ENCODE data around the gene BMS1. TPM values are rescaled to one million over a fixed set of nuclear protein-coding genes. Genes with fewer than 3 reads are reported as not detected.
"Not testable (repeated sequence)": the region's sequence is repeated elsewhere in the genome, so short reads cannot be mapped to it uniquely, and the experiment has no call there.

BMS1 gene
- total RNA-seq, 2 donors from 2014 or later: 10.2 to 18.2 TPM

GRCh38 chr10:42850931-42851330 lies 68.3 kb downstream of the BMS1 start:
- H3K9me3 ChIP-seq: no peaks in the 10 kb centered on the region
- intact Hi-C loops (cut with DNase I): no loop called here
- TF ChIP-seq POLR2A (IDR thresholded peaks at IDR 0.05) (no peak), POLR2AphosphoS5 (IDR thresholded peaks at IDR 0.05) (no peak)
- TF ChIP-seq, protein P1, sequence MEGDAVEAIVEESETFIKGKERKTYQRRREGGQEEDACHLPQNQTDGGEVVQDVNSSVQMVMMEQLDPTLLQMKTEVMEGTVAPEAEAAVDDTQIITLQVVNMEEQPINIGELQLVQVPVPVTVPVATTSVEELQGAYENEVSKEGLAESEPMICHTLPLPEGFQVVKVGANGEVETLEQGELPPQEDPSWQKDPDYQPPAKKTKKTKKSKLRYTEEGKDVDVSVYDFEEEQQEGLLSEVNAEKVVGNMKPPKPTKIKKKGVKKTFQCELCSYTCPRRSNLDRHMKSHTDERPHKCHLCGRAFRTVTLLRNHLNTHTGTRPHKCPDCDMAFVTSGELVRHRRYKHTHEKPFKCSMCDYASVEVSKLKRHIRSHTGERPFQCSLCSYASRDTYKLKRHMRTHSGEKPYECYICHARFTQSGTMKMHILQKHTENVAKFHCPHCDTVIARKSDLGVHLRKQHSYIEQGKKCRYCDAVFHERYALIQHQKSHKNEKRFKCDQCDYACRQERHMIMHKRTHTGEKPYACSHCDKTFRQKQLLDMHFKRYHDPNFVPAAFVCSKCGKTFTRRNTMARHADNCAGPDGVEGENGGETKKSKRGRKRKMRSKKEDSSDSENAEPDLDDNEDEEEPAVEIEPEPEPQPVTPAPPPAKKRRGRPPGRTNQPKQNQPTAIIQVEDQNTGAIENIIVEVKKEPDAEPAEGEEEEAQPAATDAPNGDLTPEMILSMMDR (IDR thresholded peaks at IDR 0.05): no peak
- no peaks in the 10 kb centered on the region for H3K4me1 ChIP-seq (replicated peaks)
- H3K27ac ChIP-seq: no peak overlapping the region
- no peak overlapping the region for H3K4me3 ChIP-seq
- H3K27me3 ChIP-seq (replicated peaks; ENCODE audit: insufficient read depth): no peaks in the 10 kb centered on the region
- DNase-seq (ENCODE audit: low spot score): no peak
- WGBS: 63% methylated on average over 4 of the region's 4 CpGs
- no peaks in the 10 kb centered on the region for H3K36me3 ChIP-seq

DNA sequence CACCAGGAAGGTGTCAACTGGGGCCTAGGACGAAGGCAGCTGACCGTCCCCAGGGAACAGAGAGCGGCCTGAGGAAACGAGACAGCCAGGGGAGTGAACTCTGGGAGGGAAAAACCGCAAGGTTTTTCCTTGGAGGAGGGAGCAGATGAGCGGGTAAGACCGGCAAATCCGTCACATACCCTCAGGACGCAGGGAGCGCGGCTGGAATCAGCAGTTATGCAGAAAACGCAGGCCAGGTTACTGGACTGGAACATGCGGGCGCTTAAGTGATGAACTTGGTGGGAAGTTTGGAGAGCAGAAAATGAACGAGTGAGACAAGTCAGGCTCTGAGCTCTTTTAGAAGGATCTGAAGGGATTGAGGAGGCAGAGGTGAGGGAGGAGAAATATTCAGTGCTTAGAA lies 76.7 kb downstream of the BMS1 start:
- Histone ChIP-seq H3K9me3 (no peaks in the 10 kb centered on the region), H3K27me3 (replicated peaks; ENCODE audit: insufficient read depth) (no peaks in the 10 kb centered on the region), H3K4me3 (no peak overlapping the region), H3K4me1 (replicated peaks) (no peaks in the 10 kb centered on the region), H3K36me3 (no peaks in the 10 kb centered on the region), H3K27ac (no peak overlapping the region)
- TF ChIP-seq POLR2AphosphoS5 (IDR thresholded peaks at IDR 0.05) (no peak), POLR2A (IDR thresholded peaks at IDR 0.05) (no peak)
- TF ChIP-seq, protein P1 (IDR thresholded peaks at IDR 0.05): no peak
- 55% methylated on average over 15 of the region's 15 CpGs for WGBS
- intact Hi-C loops (cut with DNase I): no loop called here
- DNase-seq (ENCODE audit: low spot score): no peak

- H3K27me3 ChIP-seq (replicated peaks; ENCODE audit: insufficient read depth); H3K36me3 ChIP-seq; intact Hi-C loops (cut with DNase I); H3K9me3 ChIP-seq; H3K4me3 ChIP-seq; H3K4me1 ChIP-seq (replicated peaks); H3K27ac ChIP-seq; DNase-seq (ENCODE audit: low spot score): not testable (repeated sequence)
- WGBS: 58% methylated on average over 11 of the region's 11 CpGs
Measured at GRCh38 chr10:42860016-42860415, 77.4 kb downstream of the BMS1 start.

DNA sequence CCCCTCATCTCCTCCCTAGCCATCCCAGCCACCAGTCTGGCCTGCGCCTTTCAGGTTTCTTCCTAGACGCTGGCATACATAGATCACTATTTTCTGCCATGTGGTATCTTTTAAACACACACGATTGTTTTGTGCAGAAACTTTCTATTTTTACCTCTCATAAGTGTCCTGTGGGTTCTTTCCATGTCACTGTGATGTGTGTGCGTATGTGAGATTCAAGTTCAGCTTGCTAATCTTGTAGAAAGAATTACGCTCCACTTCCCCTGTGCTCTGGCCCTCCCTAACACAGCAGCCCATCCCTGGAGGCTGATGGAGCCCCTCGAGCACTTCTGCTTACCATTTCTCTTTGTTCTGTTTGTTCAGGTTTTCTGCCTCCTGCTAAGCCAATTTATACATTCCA lies 80.2 kb downstream of the BMS1 start:
- 65% methylated on average over 6 of the region's 6 CpGs for WGBS
- intact Hi-C loops (cut with DNase I): not testable (repeated sequence)

GRCh38 chr10:42864575-42864974 lies 82.0 kb downstream of the BMS1 start:
- intact Hi-C loops (cut with DNase I): no loop called here
- WGBS: 24% methylated on average over 8 of the region's 8 CpGs
- Histone ChIP-seq H3K27ac (no peak overlapping the region), H3K36me3 (no peaks in the 10 kb centered on the region), H3K27me3 (replicated peaks; ENCODE audit: insufficient read depth) (peaks cover 2% of the 10 kb centered on the region), H3K4me3 (no peak overlapping the region), H3K9me3 (no peaks in the 10 kb centered on the region), H3K4me1 (replicated peaks) (no peaks in the 10 kb centered on the region)
- no peak for TF ChIP-seq POLR2A (IDR thresholded peaks at IDR 0.05)
- TF ChIP-seq, protein P1 (IDR thresholded peaks at IDR 0.05): peak in 2 of 4 experiments; percentile 16 to 27
- DNase-seq (ENCODE audit: low spot score): no peak

More for the DNA sequence above, 80.2 kb downstream of the BMS1 start:
- not testable (repeated sequence) for H3K4me1 ChIP-seq (replicated peaks); H3K27ac ChIP-seq; H3K27me3 ChIP-seq (replicated peaks; ENCODE audit: insufficient read depth); H3K9me3 ChIP-seq; H3K36me3 ChIP-seq; DNase-seq (ENCODE audit: low spot score); H3K4me3 ChIP-seq

DNA sequence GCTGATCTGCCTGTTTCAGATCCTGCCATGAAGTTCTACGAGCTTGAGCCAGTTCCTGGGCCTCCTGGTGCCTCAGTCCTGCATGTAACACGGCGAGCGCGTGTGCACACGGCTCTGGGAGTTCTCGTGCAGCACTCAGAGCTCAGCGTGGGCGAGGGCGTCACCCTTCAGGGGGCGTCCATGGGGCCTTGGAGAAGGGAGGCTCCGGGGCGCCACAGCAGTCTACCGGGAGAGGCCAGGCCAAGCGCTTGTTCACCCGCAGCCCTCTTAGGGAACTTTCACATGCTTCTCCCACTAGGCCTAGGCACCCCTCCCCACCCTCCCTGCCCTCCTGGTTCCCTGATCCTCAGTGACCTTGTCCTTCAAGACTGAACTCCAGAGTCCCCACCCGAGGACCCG lies 83.1 kb downstream of the BMS1 start:
- H3K4me3 ChIP-seq: no peak overlapping the region

More for the DNA sequence above, 83.1 kb downstream of the BMS1 start:
- DNase-seq (ENCODE audit: low spot score): no peak
- no peak for TF ChIP-seq POLR2A (IDR thresholded peaks at IDR 0.05)
- no peak for TF ChIP-seq POLR2AphosphoS5 (IDR thresholded peaks at IDR 0.05)
- TF ChIP-seq, protein P1 (IDR thresholded peaks at IDR 0.05): no peak
- no peaks in the 10 kb centered on the region for H3K9me3 ChIP-seq
- no peak overlapping the region for H3K27ac ChIP-seq
- 43% methylated on average over 18 of the region's 18 CpGs for WGBS
- H3K4me1 ChIP-seq (replicated peaks): no peaks in the 10 kb centered on the region
- peaks cover 2% of the 10 kb centered on the region for H3K27me3 ChIP-seq (replicated peaks; ENCODE audit: insufficient read depth)
- no peaks in the 10 kb centered on the region for H3K36me3 ChIP-seq
- intact Hi-C loops (cut with DNase I): loop anchor here (2.0 kb wide), 1 partner anchor 241 kb away; no protein-coding TSS in a partner anchor
